ENCODE measurements around the gene CRTC1.

Gene CRTC1

GRCh38 chr19:18780631-18781030 is 97.2 kb downstream of the CRTC1 start:
- H3K4me3 ChIP-seq (ENCODE audit: low read depth, low read length), result no peak overlapping the region
- no peaks in the 10 kb centered on the region for H3K9me3 ChIP-seq (ENCODE audit: control insufficient read depth, low read length)
- no peak overlapping the region for H3K4me2 ChIP-seq (ENCODE audit: low read length)
- no peak for TF ChIP-seq CTCF (IDR thresholded peaks at IDR 0.05)
- H3K79me2 ChIP-seq, result no peaks in the 10 kb centered on the region
- no peak overlapping the region for H2AFZ ChIP-seq
- no peak overlapping the region for H3K9ac ChIP-seq
- no peaks in the 10 kb centered on the region for H3K27me3 ChIP-seq (ENCODE audit: control insufficient read depth, insufficient read depth, low read length)
- no peak overlapping the region for H3K27ac ChIP-seq
- no peaks in the 10 kb centered on the region for H3K36me3 ChIP-seq (ENCODE audit: control insufficient read depth, insufficient read depth, low read length)
- H3K4me1 ChIP-seq, result no peaks in the 10 kb centered on the region

- Histone ChIP-seq H3K4me1 (no peaks in the 10 kb centered on the region), H3K27me3 (ENCODE audit: control insufficient read depth, insufficient read depth, low read length) (no peaks in the 10 kb centered on the region), H3K9ac (no peak overlapping the region), H3K36me3 (ENCODE audit: control insufficient read depth, insufficient read depth, low read length) (no peaks in the 10 kb centered on the region), H3K9me3 (ENCODE audit: control insufficient read depth, low read length) (no peaks in the 10 kb centered on the region), H3K4me2 (ENCODE audit: low read length) (no peak overlapping the region), H3K79me2 (no peaks in the 10 kb centered on the region), H3K4me3 (ENCODE audit: low read depth, low read length) (no peak overlapping the region), H2AFZ (no peak overlapping the region), H3K27ac (no peak overlapping the region)
- no peak for TF ChIP-seq CTCF (IDR thresholded peaks at IDR 0.05)
These were observed 97.6 kb downstream of the CRTC1 start for GRCh38 chr19:18781047-18781600.

GRCh38 chr19:18781885-18782527 is 98.5 kb downstream of the CRTC1 start:
- Histone ChIP-seq H3K27ac (no peak overlapping the region), H3K4me3 (ENCODE audit: low read depth, low read length) (no peak overlapping the region), H3K9me3 (ENCODE audit: control insufficient read depth, low read length) (no peaks in the 10 kb centered on the region), H3K9ac (no peak overlapping the region), H2AFZ (no peak overlapping the region), H3K36me3 (ENCODE audit: control insufficient read depth, insufficient read depth, low read length) (no peaks in the 10 kb centered on the region), H3K79me2 (no peaks in the 10 kb centered on the region), H3K27me3 (ENCODE audit: control insufficient read depth, insufficient read depth, low read length) (no peaks in the 10 kb centered on the region), H3K4me2 (ENCODE audit: low read length) (no peak overlapping the region), H3K4me1 (no peaks in the 10 kb centered on the region)
- no peak for TF ChIP-seq CTCF (IDR thresholded peaks at IDR 0.05)

GRCh38 chr19:18782559-18783225 is 99.2 kb downstream of the CRTC1 start:
- Histone ChIP-seq H3K9ac (no peak overlapping the region), H3K36me3 (ENCODE audit: control insufficient read depth, insufficient read depth, low read length) (no peaks in the 10 kb centered on the region), H3K79me2 (no peaks in the 10 kb centered on the region), H3K4me1 (no peaks in the 10 kb centered on the region), H3K9me3 (ENCODE audit: control insufficient read depth, low read length) (no peaks in the 10 kb centered on the region), H3K27ac (no peak overlapping the region), H2AFZ (no peak overlapping the region), H3K4me2 (ENCODE audit: low read length) (no peak overlapping the region), H3K4me3 (ENCODE audit: low read depth, low read length) (no peak overlapping the region), H3K27me3 (ENCODE audit: control insufficient read depth, insufficient read depth, low read length) (no peaks in the 10 kb centered on the region)
- no peak for TF ChIP-seq CTCF (IDR thresholded peaks at IDR 0.05)
